Measurements from ENCODE around the gene HCRT. TPM values are rescaled to one million over a fixed set of nuclear protein-coding genes. Genes with fewer than 3 reads are reported as not detected.
A peak's percentile ranks its signal among the peaks of the same experiment; 100 is the strongest.

HCRT gene
- total and polyA plus RNA-seq, 2 of the 4 experiments (the other 2 are of a cell fraction), result not detected

DNA sequence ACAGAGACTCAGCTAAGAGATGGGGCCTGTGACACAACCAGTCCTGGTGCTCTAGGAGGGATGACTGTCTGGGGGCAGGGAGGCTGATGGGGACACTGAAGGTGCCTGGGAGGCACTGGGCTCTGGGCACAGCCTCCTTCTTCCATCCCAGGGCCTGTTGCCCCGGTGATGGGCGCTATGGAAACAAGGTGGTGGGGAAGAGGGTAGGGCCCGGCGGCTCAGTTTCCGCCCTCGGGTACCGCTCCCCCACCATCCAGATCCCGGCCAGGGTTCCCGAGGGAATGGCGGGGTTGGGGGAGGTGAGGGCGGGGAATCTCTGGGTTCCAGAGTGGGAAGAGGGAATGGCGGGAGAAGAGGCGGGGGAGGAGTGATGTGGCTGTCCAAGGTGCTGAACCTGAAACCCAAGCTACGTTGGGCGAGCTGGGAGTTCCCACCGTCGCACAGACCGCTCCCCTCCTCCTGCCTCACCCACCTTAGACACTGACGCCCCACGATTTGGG lies 5.3 kb downstream of the HCRT start:
- peaks cover 46% of the 10 kb centered on the region for H3K27me3 ChIP-seq (ENCODE audit: control insufficient read depth, insufficient read depth, low read length)
- H3K14ac ChIP-seq (replicated peaks; ENCODE audit: low read depth, low read length), result no peak overlapping the region
- H3K56ac ChIP-seq (ENCODE audit: extremely low read depth, insufficient read depth, low read length), result no peak overlapping the region
- H3K4me2 ChIP-seq (ENCODE audit: low read depth, low read length), result no peak overlapping the region; the same call in 1 of the 2 replicates
- DNase-seq (peak; percentile 30), ATAC-seq (ENCODE audit: low read depth) (no peak)
- no CpG with 5 or more reads among the region's 20 CpGs for WGBS, 2 experiments (ENCODE audit: extremely low coverage in 2 of 2, insufficient read length in 1 of 2)
- no peak overlapping the region for H3K27ac ChIP-seq (ENCODE audit: insufficient read depth, low read length)
- TF ChIP-seq SMC3 (IDR thresholded peaks at IDR 0.05; ENCODE audit: low read depth, low read length) (no peak), NFE2L2 (IDR thresholded peaks at IDR 0.05; ENCODE audit: low read depth, low read length) (no peak), POLR2A (IDR thresholded peaks at IDR 0.05; ENCODE audit: low read depth, low read length) (no peak), CEBPB (IDR thresholded peaks at IDR 0.05; ENCODE audit: low read depth, low read length) (no peak), MAFK (IDR thresholded peaks at IDR 0.05; ENCODE audit: low read depth, low read length) (no peak), MAZ (IDR thresholded peaks at IDR 0.05; ENCODE audit: borderline replicate concordance, low read depth, low read length) (peak; percentile 66; the same call in 1 of the 2 replicates), MXI1 (IDR thresholded peaks at IDR 0.05; ENCODE audit: borderline replicate concordance, low read depth, low read length) (no peak), FOS (IDR thresholded peaks at IDR 0.05; ENCODE audit: low read depth, low read length) (no peak), CHD1 (IDR thresholded peaks at IDR 0.05; ENCODE audit: low read depth, low read length) (no peak), RCOR1 (IDR thresholded peaks at IDR 0.05; ENCODE audit: insufficient replicate concordance, low read length) (peak; percentile 37)
- TF ChIP-seq, protein P1, sequence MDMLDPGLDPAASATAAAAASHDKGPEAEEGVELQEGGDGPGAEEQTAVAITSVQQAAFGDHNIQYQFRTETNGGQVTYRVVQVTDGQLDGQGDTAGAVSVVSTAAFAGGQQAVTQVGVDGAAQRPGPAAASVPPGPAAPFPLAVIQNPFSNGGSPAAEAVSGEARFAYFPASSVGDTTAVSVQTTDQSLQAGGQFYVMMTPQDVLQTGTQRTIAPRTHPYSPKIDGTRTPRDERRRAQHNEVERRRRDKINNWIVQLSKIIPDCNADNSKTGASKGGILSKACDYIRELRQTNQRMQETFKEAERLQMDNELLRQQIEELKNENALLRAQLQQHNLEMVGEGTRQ (IDR thresholded peaks at IDR 0.05; ENCODE audit: low read depth, low read length), result no peak
- TF ChIP-seq, protein P2, sequence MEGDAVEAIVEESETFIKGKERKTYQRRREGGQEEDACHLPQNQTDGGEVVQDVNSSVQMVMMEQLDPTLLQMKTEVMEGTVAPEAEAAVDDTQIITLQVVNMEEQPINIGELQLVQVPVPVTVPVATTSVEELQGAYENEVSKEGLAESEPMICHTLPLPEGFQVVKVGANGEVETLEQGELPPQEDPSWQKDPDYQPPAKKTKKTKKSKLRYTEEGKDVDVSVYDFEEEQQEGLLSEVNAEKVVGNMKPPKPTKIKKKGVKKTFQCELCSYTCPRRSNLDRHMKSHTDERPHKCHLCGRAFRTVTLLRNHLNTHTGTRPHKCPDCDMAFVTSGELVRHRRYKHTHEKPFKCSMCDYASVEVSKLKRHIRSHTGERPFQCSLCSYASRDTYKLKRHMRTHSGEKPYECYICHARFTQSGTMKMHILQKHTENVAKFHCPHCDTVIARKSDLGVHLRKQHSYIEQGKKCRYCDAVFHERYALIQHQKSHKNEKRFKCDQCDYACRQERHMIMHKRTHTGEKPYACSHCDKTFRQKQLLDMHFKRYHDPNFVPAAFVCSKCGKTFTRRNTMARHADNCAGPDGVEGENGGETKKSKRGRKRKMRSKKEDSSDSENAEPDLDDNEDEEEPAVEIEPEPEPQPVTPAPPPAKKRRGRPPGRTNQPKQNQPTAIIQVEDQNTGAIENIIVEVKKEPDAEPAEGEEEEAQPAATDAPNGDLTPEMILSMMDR (conservative IDR thresholded peaks at IDR 0.05; ENCODE audit: low read depth, low read length), result no peak
- dilution Hi-C loops (cut with HindIII; ENCODE audit: low sequenced_read_pairs, unreplicated experiment) (no loop called here), in situ Hi-C loops (cut with MboI; ENCODE audit: low sequenced_read_pairs) (no loop called here), intact Hi-C loops (cut with micrococcal nuclease) (no loop called here)
- no peak overlapping the region for H3K4ac ChIP-seq (ENCODE audit: low read depth, low read length)
- ChIA-PET CTCF (no interaction called here), POLR2A (ENCODE audit: unreplicated experiment) (no interaction called here)
- H3K9me3 ChIP-seq (ENCODE audit: control insufficient read depth, insufficient read depth, low read length), result no peaks in the 10 kb centered on the region
- peak overlapping the region; percentile 70 for H2AFZ ChIP-seq (replicated peaks; ENCODE audit: low read length, poor library complexity)
- no peaks in the 10 kb centered on the region for H3K79me1 ChIP-seq (ENCODE audit: low read depth in 1 of 2, low read length in 2 of 2)
- H4K91ac ChIP-seq (ENCODE audit: insufficient read depth, low read depth, low read length), result no peak overlapping the region
- no peak overlapping the region for H2AK5ac ChIP-seq (ENCODE audit: low read depth, low read length)
- no peak overlapping the region for H4K8ac ChIP-seq (ENCODE audit: low read depth in 2 of 2, low read length in 2 of 2)
- H3K4me3 ChIP-seq (ENCODE audit: insufficient read depth, low read depth, low read length), result no peak overlapping the region
- peaks cover 9% of the 10 kb centered on the region for H3K4me1 ChIP-seq (ENCODE audit: control insufficient read depth, insufficient read depth, low read length)
- no peaks in the 10 kb centered on the region for H3K36me3 ChIP-seq (ENCODE audit: control insufficient read depth, insufficient read depth, low read length)
- no peak overlapping the region for H3K9ac ChIP-seq (ENCODE audit: low read depth, low read length)
- H4K5ac ChIP-seq (ENCODE audit: low read depth, low read length), result no peak overlapping the region
- H2BK15ac ChIP-seq (ENCODE audit: low read depth, low read length), result no peak overlapping the region
- no peak overlapping the region for H2BK5ac ChIP-seq (ENCODE audit: low read depth, low read length, poor library complexity, severe bottlenecking)
- H3K18ac ChIP-seq (ENCODE audit: low read depth, low read length), result no peak overlapping the region
- 0 out of 2 replicates have a peak, but pooled peaks cover 2% of the 10 kb centered on the region for H4K20me1 ChIP-seq (ENCODE audit: insufficient read depth, low read length)
- H3K23ac ChIP-seq (ENCODE audit: low read depth, low read length), result no peak overlapping the region
- no peak overlapping the region for H2BK20ac ChIP-seq (ENCODE audit: low read depth, low read length)
- no peak overlapping the region for H2AK9ac ChIP-seq (replicated peaks; ENCODE audit: low read depth, low read length, poor library complexity)
- H3K9me1 ChIP-seq (ENCODE audit: insufficient read depth, low read length), result no peaks in the 10 kb centered on the region
- no peak overlapping the region for H2BK120ac ChIP-seq (ENCODE audit: low read depth, low read length)
- BruUV-seq (replicated peaks), result no TSS peak

Data from IMR-90 (cell line).